K562 (cell line): Measurements from ENCODE around the gene CBFA2T3. TPM values are rescaled to one million over a fixed set of nuclear protein-coding genes. Genes with fewer than 3 reads are reported as not detected.

Source experiments
- CBFA2T2 ChIP-seq: fragments of 450-650 bp; conservative IDR thresholded peaks from 2 replicates; pipeline ENCODE4 v1.6.1; 2017; ENCODE audit warnings: mild to moderate bottlenecking
- CC2D1A ChIP-seq: fragments of 450-650 bp; IDR thresholded peaks from 2 replicates; pipeline ENCODE4 v1.6.1; 2017; ENCODE audit warnings: mild to moderate bottlenecking
- DDX20 ChIP-seq: fragments of 450-650 bp; IDR thresholded peaks from 2 replicates; pipeline ENCODE4 v1.6.1; 2016; ENCODE audit warnings: missing genetic modification characterization, low read depth, mild to moderate bottlenecking, missing compliant biosample characterization, moderate library complexity
- ELF2 ChIP-seq: fragments of 250-450 bp; sonication (Bioruptor Pico); IDR thresholded peaks from 2 replicates; pipeline ENCODE4 v1.5.0; 2021; ENCODE audit warnings: mild to moderate bottlenecking
- GTF2E2 ChIP-seq: fragments of 200-800 bp; sonication (Bioruptor generic); IDR thresholded peaks from 2 replicates; pipeline ENCODE4 v1.6.1; 2016; ENCODE audit warnings: missing genetic modification characterization, missing compliant biosample characterization
- HNRNPK ChIP-seq: fragments of 200-400 bp; formaldehyde crosslinking; IDR thresholded peaks from one replicate; pipeline ENCODE4 v1.6.1; 2018; ENCODE audit warnings: mild to moderate bottlenecking, low read depth, low read length; ENCODE audit not compliant: poor library complexity, severe bottlenecking
- KLF10 ChIP-seq: fragments of 250-450 bp; sonication (Bioruptor Pico); IDR thresholded peaks from 2 replicates; pipeline ENCODE4 v1.6.1; 2021; ENCODE audit warnings: matching md5 sums
- L3MBTL2 ChIP-seq: fragments of 450-650 bp; IDR thresholded peaks from 2 replicates; pipeline ENCODE4 v1.6.1; 2016; ENCODE audit warnings: mild to moderate bottlenecking, moderate library complexity
- MYC ChIP-seq, 2 experiments: fragments of 250-450 bp in 1 of 2; sonication (Bioruptor Pico) in 1 of 2; IDR thresholded peaks; 2 replicates each; pipeline versions ENCODE4 v1.5.1 to v1.6.1; 2012 to 2021; ENCODE audit warnings: low read depth in 2 of 2, borderline replicate concordance in 1 of 2, improper control_type of control experiment in 1 of 2, low read length in 1 of 2, mild to moderate bottlenecking in 1 of 2, moderate library complexity in 1 of 2
- NCOA4 ChIP-seq: fragments of 450-650 bp; IDR thresholded peaks from 2 replicates; pipeline ENCODE4 v1.6.1; 2018; ENCODE audit warnings: mild to moderate bottlenecking; ENCODE audit not compliant: partially characterized antibody
- NFRKB ChIP-seq: fragments of 450-650 bp; IDR thresholded peaks from 2 replicates; pipeline ENCODE4 v1.6.1; 2016; ENCODE audit warnings: low read depth
- PHF21A ChIP-seq: fragments of 450-650 bp; IDR thresholded peaks from 2 replicates; pipeline ENCODE4 v1.6.1; 2017; ENCODE audit warnings: low read depth, borderline replicate concordance
- POU5F1 ChIP-seq: fragments of 150-350 bp; IDR thresholded peaks from 2 replicates; pipeline ENCODE4 v1.6.1; 2014; ENCODE audit warnings: borderline replicate concordance, low read length, low read depth, mild to moderate bottlenecking; ENCODE audit not compliant: partially characterized antibody
- PTTG1 ChIP-seq: fragments of 450-650 bp; IDR thresholded peaks from 2 replicates; pipeline ENCODE4 v1.6.1; 2016; ENCODE audit warnings: low read depth, mild to moderate bottlenecking, missing genetic modification characterization, missing compliant biosample characterization
- RERE ChIP-seq: sonication (generic); formaldehyde crosslinking; IDR thresholded peaks from 2 replicates; pipeline ENCODE4 v1.8.0; 2023; ENCODE audit warnings: missing genetic modification reagents, mild to moderate bottlenecking, borderline replicate concordance
- SAFB ChIP-seq: fragments of 200-400 bp; formaldehyde crosslinking; IDR thresholded peaks from 2 replicates; pipeline ENCODE4 v1.6.1; 2017; ENCODE audit warnings: low read depth, low read length, borderline replicate concordance
- SMARCA4 ChIP-seq: fragments of 450-650 bp; IDR thresholded peaks from 2 replicates; pipeline ENCODE4 v1.6.1; 2016
- STAT5B ChIP-seq: fragments of 250-450 bp; sonication (Bioruptor Pico); IDR thresholded peaks from 2 replicates; pipeline ENCODE4 v1.8.0; 2021; ENCODE audit warnings: mild to moderate bottlenecking, inconsistent platforms
- TRIM24 ChIP-seq, 2 experiments: fragments of 450-650 bp; IDR thresholded peaks; 2 replicates each; pipeline ENCODE4 v1.6.1; 2016
- YY1 ChIP-seq, 3 experiments: IDR thresholded peaks; 2 replicates each; pipeline ENCODE4 v1.6.1; 2011; ENCODE audit warnings: low read length in 2 of 3, mild to moderate bottlenecking in 2 of 3, moderate library complexity in 2 of 3, borderline replicate concordance in 1 of 3, control low read depth in 1 of 3, low read depth in 1 of 3; ENCODE audit not compliant: insufficient read depth in 3 of 3, insufficient replicate concordance in 2 of 3, control insufficient read depth in 1 of 3, insufficient read length in 1 of 3; ENCODE audit errors: extremely low read depth in 1 of 3
- ZNF668 ChIP-seq: fragments of 250-450 bp; sonication (Bioruptor Pico); IDR thresholded peaks from 2 replicates; pipeline ENCODE4 v1.8.0; 2022; ENCODE audit warnings: mild to moderate bottlenecking, inconsistent platforms
- ZNF75A ChIP-seq: fragments of 450-650 bp; formaldehyde crosslinking; IDR thresholded peaks from 2 replicates; pipeline ENCODE4 v1.4.0; 2020; ENCODE audit warnings: mild to moderate bottlenecking
- polyA plus RNA-seq, 8 experiments: library from polyadenylated mRNA; depleted of rRNA in 4 of 8; stranded (reverse) in 5 of 8; unstranded in 3 of 8; fragments of >200 nt; fragmentation: Nextera tagmentation in 2 of 8; fragmentation: Illumina TruSeq in 1 of 8; extraction: Ambion mirVana in 2 of 8; extraction: Trizol in 1 of 8; gene quantifications; 2 replicates each; pipeline versions ENCODE4 v1.2.1 to v1.2.3, GENCODE V29; 2011 to 2014; ENCODE audit warnings: inconsistent platforms in 1 of 8, missing spikeins in 1 of 8
- total RNA-seq, 7 experiments: library from RNA; depleted of rRNA in 6 of 7; stranded (reverse); fragments of >200 nt in 6 of 7; fragmentation: Illumina TruSeq in 2 of 7; extraction: Trizol in 2 of 7; gene quantifications; 2 replicates each; pipeline versions ENCODE4 v1.2.1 to v1.2.3, GENCODE V29; 2011 to 2021; ENCODE audit warnings: low replicate concordance in 1 of 7

The CBFA2T3 gene
- total and polyA plus RNA-seq, 9 of the 15 experiments (the other 6 are each of a cell fraction or from before 2014, with no cell fraction given): 2.3 to 145 (median 6.7) TPM

- TF ChIP-seq GTF2E2 (no peak), SAFB (no peak), NFRKB (no peak), NCOA4 (no peak), CC2D1A (no peak), ELF2 (CRISPR knock-in tag) (no peak), ZNF668 (CRISPR knock-in tag) (no peak), KLF10 (CRISPR knock-in tag) (no peak), HNRNPK (no peak), CBFA2T2 (peak; percentile 21; the same call in 1 of the 2 replicates), PHF21A (no peak), RERE (CRISPR knock-in tag) (no peak), L3MBTL2 (peak; percentile 96), STAT5B (CRISPR knock-in tag) (no peak), POU5F1 (no peak), MYC (IDR thresholded peaks at IDR 0.05; ENCODE audit: low read depth, low read length) (no peak), MYC (CRISPR knock-in tag; IDR thresholded peaks at IDR 0.05; ENCODE audit: borderline replicate concordance, low read depth) (no peak), YY1 (IDR thresholded peaks at IDR 0.05; ENCODE audit: borderline replicate concordance in 1 of 3, control insufficient read depth in 1 of 3, extremely low read depth in 1 of 3, insufficient read depth in 3 of 3, insufficient read length in 1 of 3, insufficient replicate concordance in 2 of 3, low read depth in 1 of 3, low read length in 2 of 3) (no peak), TRIM24 (IDR thresholded peaks at IDR 0.05) (peak; percentile 12 to 67; a peak in 1 of 4 replicates), PTTG1 (no peak), SMARCA4 (peak; percentile 90; the same call in 1 of the 2 replicates), ZNF75A (no peak), DDX20 (tag) (no peak)
These were observed 49.2 kb upstream of the CBFA2T3 start (continued) for GRCh38 chr16:89026121-89026612.
